Measurements from ENCODE around the gene OGDH. TPM values are rescaled to one million over a fixed set of nuclear protein-coding genes. Genes with fewer than 3 reads are reported as not detected.

The OGDH gene
- total RNA-seq, 1 donor from 2014 or later: 91.3 TPM

DNA sequence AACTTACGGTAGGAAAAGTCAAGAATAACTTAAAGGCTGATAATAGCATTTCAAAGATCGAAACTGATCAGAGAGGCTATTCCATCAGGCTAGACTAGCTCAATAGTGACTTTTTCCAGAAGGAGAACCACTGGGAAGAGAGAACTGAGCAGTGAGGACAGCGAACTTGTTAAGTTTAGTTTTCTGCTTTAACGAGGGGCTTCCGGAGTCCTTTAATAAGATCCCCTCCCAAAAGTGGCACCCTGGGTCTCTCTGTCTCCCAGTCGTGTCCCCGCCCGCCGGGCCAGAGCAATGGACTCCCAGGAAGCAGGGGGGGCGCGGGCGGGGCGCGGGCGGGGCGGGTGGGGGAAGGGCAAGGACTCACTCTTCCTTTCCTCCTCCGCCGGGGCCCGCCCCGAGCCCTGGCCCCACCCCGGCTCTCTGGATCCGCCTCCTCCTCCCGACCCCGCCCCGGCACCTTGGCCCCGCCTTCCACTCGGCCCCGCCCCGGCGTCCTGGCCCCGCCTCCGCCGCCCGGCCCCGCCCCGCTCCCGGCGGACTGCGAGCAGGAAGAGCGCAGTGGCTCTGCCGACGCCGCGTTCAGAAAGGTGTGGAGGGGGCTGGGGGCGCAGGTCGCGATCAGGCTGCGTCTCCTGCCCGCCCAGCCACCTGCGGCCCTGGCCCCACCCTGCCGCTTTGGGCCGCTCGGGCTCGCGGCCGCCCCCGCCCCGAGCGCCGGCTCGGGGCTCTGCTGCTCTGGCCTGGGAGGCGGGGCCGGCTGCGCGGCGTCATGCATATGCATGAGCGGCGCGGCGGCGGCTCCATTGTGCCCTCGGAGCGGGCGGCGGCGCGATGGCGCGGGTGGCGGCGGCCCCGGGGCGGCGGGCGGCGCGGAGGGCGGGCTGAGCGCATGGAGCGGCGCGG, 141.9 kb downstream of the OGDH start, which contains the start of gene ZMIZ2:
Gene ZMIZ2, plus strand, starts transcription at position 803 of the 903 bp plus-strand sequence. CDS start 7,403 bp downstream, outside the sequence.
- intact Hi-C loops (cut with DNase I): no loop called here
- ATAC-seq: peak; percentile 98
- peak; percentile 96 for DNase-seq (ENCODE audit: low spot score)

DNA sequence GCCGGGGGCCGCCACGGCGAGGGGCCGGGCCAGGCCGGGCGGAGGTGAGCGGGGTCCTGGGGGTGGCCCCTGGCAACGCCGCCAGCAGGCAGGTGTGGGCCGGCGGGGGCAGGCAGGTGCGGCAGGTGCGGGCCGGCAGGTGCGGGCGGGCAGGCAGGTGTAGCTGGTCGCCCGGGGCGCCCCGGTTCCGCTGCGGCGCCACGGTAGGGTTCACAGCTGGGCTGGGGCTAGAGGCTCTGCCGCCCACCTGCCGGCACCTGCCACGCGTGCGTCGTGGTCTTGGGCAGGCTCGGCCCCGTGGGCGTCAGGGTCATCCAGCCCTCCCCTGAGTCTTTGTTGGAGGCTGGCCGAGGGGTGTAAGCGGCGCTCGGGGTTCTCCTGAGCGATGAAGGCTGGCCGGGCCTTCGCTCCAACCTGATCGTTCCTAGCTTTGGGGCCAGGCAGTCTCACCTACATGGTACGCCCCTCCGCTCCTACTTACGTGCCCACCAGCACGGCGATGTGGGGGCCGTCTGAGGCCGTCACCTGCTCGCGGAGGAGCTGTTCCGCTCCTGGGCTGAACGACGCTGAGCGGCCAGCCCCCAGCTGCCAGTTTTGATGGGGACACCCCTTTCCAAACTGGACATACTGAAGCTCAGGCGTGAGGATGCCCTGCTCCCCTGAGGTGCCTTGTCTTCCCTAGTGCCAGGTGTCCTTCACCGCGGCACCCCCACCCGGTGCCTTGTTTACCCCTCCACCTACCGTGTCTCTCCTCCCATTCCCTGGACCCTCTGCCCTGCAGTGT, 142.7 kb downstream of the OGDH start:
- intact Hi-C loops (cut with DNase I): no loop called here
- peak; percentile 8 for ATAC-seq
- DNase-seq (ENCODE audit: low spot score): no peak

DNA sequence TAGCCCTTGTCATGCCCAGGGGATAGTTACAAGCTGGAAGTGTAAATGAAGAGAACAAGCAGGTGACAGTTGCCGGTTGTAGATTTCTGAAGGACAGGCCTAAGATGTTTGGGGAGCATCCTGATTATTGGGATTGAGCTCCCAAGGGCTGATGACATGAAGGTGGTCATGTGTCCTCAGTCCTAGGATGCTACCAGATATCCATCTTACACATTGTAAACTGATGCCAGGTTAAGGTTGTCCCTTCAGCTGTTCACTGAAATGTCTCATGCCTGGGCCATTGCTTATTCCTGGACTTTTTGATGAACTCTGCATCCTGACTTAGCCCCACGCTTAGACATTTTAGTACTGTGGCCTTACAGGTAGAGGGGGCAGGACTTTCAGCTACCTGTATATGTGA, 143.6 kb downstream of the OGDH start:
- ATAC-seq: no peak
- no peak for DNase-seq (ENCODE audit: low spot score)
- intact Hi-C loops (cut with DNase I): no loop called here

GRCh38 chr7:44750424-44750823, 144.0 kb downstream of the OGDH start:
- no peak for ATAC-seq
- intact Hi-C loops (cut with DNase I): no loop called here
- DNase-seq (ENCODE audit: low spot score): no peak

DNA sequence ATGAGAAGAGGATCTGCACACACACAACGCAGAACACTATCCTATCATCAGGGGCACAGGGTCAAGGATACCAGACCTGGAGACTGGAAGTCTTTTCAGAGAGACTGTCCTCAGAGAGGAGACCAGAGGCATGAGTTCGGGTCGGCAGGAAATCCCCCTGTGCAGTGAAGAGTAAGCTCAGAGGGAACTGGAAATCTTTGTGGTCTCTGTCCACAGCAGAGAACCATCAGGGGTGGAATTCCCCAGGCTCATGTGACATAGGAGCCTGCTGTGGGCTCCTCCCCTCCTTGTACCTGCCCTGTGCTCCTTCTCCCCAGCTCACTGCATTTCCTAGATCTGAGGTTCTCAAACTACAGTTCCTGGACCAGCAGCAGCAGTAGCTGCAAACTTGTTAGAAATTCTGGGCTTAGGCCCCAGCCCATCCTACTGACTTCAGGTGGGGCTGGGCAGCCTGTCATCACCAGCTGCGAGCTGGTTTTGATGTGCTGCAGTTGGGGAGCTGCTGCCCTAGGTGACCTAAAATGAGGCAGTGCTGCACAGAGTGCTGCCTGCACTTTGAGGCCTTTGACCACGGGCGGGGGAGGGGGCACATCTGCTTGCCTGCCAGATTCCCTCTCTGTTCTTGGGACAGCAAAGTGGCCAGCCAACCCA, 144.6 kb downstream of the OGDH start:
- DNase-seq (ENCODE audit: low spot score) (no peak), ATAC-seq (no peak)
- intact Hi-C loops (cut with DNase I): no loop called here

- ATAC-seq (no peak), DNase-seq (ENCODE audit: low spot score) (no peak)
- intact Hi-C loops (cut with DNase I): no loop called here
Observed at GRCh38 chr7:44752822-44753221, 146.4 kb downstream of the OGDH start.

DNA sequence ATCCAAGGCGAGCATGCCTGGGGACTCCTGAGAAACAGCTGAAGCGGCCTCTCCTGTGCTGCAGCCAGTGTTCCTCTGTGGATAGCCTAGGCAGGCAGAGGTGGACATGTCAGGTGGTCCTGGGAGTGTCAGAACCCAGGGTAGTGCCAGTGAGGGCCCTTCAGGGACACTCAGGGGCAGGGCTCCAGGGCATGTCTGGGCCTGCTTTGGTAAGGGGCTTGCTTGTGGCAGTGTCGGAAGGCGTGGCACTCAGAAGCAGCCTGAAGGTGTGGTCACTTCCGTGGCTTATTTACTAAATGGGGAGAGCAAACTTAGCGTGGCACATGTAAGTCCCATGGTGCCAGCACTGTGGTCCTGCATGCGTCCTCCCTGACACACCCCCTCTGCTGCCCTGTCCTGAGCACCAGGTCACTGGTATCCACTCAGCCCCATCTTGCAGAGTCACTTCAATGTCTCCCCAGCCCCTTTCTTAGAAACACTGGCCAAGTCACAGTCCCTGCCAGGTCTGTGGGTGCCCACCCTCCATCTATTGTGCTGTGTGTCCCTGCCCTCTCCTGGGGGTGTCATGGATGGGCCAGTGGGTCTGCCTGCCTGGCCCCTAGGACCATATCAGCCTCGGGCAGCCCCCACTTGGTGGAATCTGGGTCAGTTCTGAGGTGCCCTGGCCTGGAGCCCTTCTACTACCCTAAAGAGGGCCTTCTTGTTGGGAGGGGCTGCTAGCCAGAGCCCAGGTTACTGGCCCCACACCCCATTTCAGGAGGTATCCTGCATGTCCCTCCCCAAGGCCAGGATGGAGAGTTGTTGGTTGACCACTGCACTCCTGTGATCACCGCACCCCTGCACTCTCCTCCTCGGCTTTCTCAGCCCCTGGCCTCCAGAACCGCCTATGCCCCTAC, 148.6 kb downstream of the OGDH start:
- intact Hi-C loops (cut with DNase I): no loop called here
- ATAC-seq (no peak), DNase-seq (ENCODE audit: low spot score) (no peak)

DNA sequence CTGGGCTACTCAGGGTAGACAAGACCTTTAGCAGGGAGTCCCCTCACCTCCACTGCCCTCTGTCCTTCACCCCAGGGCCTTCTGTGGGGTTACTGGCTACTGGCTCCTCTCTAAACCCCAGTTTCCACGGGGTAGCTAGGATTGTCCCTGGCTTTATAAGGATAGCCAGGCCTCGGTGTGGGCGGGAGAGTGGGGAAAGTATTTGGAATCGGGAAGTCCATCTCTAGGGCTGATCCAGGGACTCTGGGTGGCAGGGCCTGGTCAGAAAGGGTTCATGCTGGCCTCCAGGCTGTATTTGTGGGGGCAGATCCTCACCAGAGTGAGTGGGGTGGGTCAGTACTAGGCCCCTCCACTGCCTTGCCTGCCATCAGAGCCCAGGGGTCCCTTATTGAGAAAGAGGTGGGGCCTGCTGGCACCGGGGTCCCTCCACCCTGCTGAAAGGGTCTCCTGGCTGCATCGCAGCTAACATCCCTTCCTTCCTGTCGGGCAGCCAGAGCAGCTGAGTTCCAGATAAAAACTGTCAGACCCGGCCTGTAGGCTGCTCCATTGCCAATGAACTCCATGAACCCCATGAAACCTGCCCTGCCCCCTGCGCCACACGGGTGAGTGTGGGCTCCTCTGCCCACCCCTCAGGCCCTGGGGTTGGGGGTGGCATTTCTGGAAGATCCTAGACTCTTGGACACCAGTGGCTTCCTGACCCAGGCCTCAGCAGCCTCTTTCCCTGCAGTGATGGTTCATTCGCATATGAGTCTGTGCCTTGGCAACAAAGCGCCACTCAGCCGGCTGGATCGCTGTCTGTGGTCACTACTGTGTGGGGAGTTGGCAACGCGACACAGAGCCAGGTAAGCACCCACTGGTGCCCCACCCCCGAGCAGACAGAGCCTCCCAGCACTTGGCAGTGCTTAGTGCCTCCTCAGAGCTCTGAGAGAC, 149.5 kb downstream of the OGDH start:
- DNase-seq (ENCODE audit: low spot score) (no peak), ATAC-seq (no peak)
- intact Hi-C loops (cut with DNase I): no loop called here

- ATAC-seq (no peak), DNase-seq (ENCODE audit: low spot score) (no peak)
- intact Hi-C loops (cut with DNase I): no loop called here
Observed at GRCh38 chr7:44756904-44757303, 150.5 kb downstream of the OGDH start.

- intact Hi-C loops (cut with DNase I): no loop called here
- no peak for DNase-seq (ENCODE audit: low spot score)
- peak; percentile 32 for ATAC-seq
Observed at GRCh38 chr7:44757311-44757710, 150.9 kb downstream of the OGDH start.

- ATAC-seq (no peak), DNase-seq (ENCODE audit: low spot score) (no peak)
- intact Hi-C loops (cut with DNase I): no loop called here
Observed at GRCh38 chr7:44757739-44758138, 151.3 kb downstream of the OGDH start.

Other genes starting within 250 kb of the OGDH start
- 101 TPM for gene NUDCD3, start 116.0 kb upstream of the OGDH start, total RNA-seq
- gene NPC1L1, start 65.3 kb upstream of the OGDH start, total RNA-seq: 0.45 TPM
- gene DDX56, start 32.7 kb upstream of the OGDH start, total RNA-seq: 58.4 TPM
- gene TMED4, start 24.4 kb upstream of the OGDH start, total RNA-seq: 67.9 TPM
- 92.7 TPM for gene ZMIZ2, start 142.2 kb downstream of the OGDH start, total RNA-seq
- 637 TPM for gene PPIA, start 190.1 kb downstream of the OGDH start, total RNA-seq
- 159 TPM for gene H2AZ2, start 241.5 kb downstream of the OGDH start, total RNA-seq

Measured in sciatic nerve (tissue), 2 donors.